CD4-positive, alpha-beta T cell treated with Interleukin-6 at 100 ng/mL for 8 hours (primary cell): Measurements from ENCODE around the gene RIOK2.
"Not testable (repeated sequence)": the region's sequence is repeated elsewhere in the genome, so short reads cannot be mapped to it uniquely, and the experiment has no call there.

Experiments used
- DNase-seq: peaks from one replicate; pipeline ENCODE4 v3.0.0-alpha.2; 2020; ENCODE audit warnings: mixed read lengths, low spot score

RIOK2 gene

DNA sequence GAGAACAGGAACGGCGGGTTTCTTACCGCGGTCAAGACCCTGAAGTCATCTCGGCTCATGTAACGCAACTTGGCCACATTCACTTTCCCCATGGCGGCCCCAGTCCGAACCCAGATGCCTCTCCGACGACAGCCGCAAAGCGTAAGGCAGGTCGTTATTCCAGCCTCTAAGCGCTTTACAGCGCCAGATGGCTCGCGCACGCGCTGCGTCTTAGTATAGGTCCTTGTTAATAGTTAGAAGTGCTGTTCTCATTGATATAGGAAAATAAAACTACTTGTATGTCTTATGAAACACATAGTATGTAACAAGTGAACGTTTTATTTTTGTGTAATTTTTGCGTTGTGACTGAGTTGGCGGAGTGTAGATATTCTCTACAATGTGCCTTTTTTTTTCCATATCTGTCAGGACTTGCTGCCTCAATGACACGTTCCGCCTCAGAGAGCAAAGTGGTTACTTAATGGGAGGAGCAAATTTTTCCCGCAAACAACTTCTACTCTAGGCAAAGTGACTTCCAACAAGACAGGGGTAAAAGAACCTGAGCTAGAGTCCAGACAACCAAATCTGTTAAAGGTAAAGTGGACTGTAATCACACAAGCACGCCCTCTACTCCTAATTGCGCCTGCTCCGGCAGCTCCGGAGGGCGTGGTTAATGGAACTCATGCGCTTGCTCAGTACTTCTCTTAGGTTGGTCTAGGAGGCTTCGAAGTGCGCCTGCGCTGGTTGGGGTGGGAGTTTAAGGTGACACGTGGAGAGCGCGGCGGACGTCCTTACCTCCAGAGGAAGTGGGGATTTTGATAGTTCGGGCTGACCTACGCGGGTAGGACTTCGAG lies at the start of gene RIOK2:
RIOK2 (minus strand) TSS at position 148 of the 830 bp plus-strand sequence; CDS start at position 92, 56 bp downstream.
- DNase-seq: peak; percentile 95

DNA sequence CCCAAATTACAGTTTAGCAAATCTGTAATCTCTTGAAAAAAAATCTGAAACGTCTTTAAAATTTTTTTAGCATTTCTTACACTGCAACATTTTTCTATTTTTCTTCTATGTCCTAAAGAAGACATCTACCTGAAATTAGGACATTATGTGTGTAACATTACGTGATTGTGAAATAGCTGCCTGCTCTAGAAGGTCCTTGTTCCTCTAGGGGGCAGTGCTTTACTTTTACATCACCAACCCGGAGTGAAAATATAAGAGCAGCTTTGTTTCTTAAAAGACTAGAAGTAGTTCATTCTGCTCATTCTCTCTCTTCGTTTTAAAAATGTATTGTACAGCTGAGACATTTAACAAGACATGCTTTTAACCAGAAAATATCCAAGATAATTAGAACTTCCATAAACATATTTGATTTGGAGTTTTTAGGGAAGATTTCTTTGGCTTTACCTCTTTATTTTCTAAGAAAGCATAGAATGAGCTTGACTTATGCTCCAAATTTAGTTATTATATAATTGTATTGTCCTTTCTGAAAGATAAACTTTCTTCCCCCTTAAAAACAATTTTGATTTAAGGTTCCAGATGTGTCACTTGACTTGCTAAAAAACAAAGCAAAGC lies 48.1 kb upstream of the RIOK2 start:
- peak; percentile 38 for DNase-seq

DNA sequence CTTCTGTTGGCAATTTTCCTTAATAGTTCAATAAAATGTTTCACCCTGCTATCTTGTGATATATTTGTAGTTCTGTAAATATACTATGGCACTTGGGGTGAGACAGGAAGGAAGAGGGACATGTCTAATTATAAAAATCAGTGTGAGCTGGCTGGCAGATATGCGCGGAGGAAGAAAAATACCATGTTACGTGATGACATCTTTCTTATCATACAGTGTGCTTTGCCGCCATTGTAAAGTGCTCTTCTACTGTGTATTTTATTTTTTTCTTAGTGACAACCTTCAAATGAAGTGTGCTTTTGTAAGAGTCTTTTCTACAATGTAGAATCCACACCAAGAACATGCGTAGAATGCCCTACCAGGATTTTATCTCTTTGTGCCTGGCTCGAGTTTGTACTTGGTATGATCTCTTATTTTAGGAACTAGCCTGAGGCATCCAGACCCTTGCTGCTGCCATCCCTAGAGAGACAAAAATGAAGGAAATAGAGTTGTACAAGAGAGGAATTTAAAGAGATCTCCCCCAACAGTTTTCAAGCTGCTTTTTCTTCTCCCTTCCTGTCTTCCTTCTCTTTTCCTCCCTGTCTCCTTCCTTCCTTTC lies 46.7 kb upstream of the RIOK2 start:
- no peak for DNase-seq

DNA sequence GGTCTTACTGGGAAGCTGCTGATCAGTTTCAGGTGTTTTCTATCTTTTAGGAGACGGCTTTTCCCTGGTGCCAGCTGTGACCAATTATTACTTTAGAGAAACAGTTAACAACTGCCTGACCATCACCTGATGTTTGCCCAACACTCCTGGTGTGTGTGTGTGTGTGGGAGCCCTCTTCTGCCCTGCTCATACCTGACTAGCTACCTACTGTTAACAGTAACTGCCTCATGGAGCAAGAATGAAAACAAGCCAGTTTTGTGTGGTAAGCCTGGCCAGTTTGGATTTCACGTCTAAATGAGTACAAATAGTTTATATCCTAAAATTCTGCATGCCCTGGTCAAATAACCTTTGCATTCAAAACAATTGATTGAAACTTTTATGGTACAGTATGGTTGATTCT lies 46.1 kb upstream of the RIOK2 start:
- DNase-seq: no peak

DNA sequence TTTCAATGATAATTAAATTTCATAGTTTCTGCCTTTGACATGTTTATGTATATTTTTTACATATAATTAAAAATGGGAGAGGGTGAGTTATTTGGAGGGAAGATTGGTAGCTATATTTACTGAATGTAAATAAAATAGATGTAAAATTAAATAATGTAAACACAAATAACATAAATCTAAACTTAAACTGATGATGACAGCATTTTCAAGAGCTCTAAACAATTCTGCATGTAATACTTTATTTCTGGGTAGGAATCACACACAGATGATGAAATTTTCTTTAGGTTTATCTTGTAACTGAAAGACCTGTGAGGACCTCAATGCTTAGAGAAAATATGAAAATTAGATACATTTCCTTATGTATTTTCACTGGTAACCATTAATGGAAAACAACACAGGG lies 42.2 kb upstream of the RIOK2 start:
- DNase-seq: no peak

DNA sequence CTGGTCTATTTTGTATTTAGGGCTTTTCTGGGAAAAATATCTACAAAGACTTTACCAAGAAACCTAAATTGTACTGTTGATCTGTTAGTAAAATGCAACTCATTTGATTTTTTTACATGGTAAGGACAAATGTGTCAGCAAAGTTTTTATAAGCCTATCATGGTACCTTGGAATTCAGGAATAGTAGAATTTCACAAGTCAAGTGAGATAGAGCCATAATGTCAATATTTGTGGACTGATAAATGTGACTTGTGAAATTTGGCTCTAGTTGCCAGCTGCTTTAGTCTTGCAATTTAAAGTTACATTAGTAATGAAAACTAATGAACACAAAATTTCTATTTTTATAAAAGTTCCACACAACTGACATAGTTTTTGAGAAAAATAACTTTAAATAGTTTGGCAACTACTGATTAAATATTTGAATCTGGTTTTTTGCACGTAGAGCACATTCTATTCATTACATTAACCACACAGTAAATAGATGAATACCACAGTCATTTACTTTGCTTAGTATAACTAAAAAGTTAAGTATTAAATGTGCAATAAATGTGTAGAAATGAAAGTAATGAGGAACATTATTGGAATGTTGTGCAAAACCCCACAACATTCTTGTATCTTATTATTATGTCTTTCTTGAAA lies 41.2 kb upstream of the RIOK2 start:
- DNase-seq: no peak

DNA sequence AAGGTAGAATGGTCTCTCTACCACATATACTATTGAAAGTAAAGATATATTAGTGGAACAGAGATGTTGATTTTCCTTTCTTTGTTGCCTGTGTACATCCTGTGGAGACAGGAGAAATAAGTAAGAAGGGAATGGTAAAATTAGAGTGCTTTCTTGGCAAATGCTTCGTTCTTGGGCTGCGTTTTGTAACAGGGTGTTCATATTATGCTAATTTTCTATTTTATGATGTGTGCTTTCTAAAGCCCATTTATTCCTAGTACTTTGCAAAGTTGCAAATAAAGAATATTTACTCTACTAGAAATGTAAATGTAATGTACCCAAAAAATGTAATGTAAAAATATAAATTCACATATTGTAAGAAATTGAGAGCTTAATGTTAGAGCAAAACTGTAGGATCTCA lies 40.5 kb upstream of the RIOK2 start:
- no peak for DNase-seq

DNA sequence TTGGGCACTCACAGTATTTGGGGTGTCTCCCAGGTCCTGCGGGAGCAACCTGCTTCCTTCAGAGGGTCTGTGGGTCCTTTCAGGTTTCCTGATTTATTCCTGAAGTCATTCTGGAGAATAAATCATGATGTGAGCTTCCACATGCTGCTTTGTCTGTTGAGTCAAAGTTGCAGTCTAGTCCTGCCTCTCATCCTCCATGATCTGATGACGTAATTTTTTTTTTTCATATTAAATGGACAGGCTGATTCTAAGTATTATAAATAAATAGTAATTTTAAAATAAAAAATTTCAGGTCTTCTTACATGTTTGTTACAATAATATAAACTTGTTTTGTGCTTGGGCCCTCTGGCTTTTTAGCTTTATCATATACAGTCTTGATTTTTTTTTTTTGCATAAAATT lies 26.3 kb upstream of the RIOK2 start:
- DNase-seq: no peak

DNA sequence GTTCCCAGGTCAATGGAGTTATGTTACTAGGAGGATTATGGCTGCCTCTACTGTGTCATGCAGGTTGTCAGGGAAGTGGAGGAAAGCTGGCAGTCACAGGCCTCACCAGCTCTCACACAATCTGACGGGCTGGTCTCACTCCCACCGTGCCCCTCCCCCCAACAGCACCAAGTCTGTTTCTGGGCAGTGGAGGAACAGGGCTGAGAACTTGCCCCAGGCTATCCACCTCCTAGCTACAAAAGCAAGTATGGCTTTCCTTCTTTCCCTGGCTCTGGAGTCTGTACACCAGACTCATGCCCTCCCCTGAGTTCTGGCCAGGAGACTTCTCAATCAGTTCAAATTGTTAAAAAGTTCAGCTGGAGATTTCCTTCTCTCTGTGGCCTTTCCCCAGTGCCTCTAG lies 25.7 kb upstream of the RIOK2 start:
- no peak for DNase-seq

DNA sequence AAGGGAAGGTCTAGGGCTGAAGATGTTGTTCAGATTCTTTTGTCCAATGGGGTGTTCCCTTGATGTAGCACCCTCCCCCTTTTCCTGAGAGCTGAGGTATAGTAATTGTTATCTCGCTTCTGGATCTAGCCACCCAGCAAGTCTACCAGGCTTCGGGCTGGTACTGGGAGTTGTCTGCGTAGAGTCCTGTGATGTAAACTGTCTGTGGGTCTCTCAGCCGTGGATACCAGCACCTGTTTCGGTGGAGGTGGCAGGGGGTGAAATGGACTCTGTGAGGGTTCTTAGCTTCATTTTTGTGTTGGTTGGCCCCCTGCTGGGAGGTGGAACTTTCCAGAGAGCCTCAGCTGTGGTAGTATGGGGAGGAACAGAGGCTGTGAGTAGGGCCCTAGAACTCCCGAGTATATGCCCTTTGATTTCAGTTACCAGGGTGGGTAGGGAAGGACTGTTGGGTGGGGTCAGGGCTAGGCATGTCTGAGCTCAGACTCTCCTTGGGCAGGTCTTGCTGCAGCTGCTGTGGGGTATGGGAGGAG lies 25.2 kb upstream of the RIOK2 start:
- DNase-seq: no peak

DNA sequence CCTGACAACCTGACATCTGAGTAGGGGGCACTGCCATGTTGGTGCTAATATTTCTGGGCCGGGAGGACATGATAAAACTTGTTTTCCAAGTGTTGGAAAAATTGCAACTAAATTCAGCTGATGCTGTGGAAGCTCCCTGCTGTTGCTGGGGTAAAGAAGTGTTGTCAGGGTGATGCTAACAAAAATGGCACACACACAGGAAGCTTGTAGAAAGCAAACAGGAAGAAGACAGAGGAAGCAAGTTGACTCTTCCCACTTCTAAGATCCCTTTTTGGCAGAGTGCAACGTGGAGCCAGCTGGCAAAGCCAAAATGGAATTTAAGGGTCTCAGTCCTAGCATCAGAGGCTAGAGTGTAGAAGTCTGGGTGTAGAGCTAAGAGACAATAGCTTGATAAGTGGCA lies 11.3 kb upstream of the RIOK2 start:
- DNase-seq: no peak

DNA sequence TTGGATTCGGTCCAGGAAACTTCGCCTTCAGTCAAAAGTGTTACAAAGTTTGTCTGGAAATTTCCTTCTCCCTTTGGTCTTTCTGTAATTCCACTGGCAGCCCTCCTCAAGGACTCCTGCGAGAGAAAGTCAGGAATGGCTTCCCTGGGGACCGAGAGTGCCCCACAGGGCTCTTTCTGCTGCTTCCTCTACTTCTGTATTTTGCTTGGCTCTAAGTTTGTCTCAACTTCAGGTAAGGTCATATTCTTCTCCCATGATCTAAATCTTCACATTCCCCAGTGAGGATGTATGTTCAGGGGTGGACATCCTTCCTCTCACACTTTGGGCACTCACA lies 10.3 kb upstream of the RIOK2 start:
- DNase-seq: no peak

DNA sequence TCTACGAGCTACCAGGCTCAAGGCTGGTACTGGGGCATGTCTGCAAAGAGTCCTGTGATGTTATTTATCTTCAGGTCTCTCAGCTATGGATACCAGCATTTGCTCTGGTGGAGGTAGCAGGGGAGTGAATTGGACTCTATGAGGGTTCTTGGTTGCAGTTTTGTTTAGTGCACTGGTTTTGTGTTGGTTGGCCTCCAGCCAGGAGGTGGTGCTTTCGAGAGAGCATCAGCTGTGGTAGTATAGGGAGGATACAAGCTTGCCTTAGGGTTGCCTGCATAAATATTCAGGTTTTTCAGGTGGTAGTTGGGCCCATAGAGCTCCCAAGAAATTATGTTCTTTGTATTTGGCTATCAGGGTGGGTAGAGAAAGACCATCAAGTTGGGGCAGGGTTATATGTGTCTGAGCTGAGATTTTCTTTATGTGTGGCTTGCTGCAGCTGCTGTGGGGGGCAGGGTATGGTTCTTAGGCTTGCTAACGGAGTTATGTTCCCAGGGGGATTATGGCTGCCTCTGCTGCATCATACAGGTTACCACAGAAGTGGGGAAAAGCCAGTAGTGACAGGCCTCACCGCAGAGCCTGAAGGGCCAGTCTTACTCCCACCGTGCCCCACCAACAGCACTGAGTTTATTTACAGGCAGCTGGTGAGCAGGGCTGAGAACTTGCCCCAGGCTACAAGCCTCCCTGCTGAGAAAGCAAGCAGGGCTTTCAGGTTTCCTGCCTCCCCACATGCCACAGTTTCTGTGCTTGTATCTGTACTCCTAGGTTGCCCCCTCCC lies 9.7 kb upstream of the RIOK2 start:
- no peak for DNase-seq

DNA sequence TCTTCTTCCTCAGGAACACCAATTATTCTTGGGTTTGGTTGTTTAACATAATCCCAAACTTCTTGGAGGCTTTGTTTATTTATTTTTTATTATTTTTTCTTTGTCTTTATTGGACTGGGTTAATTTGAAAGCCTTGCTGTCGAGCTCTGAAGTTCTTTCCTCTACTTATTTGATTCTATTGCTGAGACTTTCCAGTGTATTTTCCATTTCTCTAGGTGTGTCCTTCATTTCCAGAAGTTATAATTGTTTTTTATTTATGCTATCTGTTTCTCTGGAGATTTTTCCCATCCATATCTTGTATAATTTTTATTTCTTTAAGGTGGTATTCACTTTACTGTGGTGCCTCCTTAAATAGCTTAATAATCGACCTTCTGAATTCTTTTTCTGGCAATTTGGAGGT lies 8.8 kb upstream of the RIOK2 start:
- no peak for DNase-seq

DNA sequence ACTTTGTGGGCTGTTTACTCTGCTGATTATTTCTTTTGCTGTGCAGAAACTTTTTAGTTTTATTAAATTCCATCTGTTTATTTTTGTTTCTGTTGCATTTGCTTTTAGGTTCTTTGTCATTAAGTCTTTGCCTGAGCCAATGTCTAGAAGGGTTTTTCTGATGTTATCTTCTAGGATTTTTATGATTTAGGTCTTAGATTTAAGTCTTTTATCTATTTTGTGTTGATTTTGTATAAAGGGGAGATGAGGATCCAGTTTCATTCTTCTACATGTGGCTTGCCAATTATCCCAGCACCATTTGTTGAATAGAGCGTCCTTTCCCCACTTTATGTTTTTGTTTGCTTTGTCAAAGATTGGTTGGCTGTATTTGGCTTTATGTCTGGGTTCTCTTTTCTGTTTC lies 6.5 kb upstream of the RIOK2 start:
- not testable (repeated sequence) for DNase-seq

DNA sequence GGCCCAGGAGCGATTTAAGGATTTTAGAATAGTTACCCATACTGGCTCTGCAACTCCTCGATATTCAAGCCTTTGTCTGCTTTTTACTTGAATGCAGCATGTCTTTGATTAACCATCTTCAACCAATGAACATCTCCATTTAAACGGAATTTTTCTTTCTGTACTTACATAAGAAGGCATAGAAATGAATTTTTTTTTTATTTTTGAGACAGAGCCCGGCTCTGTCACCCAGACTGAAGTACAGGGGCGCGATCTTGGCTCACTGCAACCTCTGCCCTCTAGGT lies 825 bp upstream of the RIOK2 start:
- no peak for DNase-seq

DNA sequence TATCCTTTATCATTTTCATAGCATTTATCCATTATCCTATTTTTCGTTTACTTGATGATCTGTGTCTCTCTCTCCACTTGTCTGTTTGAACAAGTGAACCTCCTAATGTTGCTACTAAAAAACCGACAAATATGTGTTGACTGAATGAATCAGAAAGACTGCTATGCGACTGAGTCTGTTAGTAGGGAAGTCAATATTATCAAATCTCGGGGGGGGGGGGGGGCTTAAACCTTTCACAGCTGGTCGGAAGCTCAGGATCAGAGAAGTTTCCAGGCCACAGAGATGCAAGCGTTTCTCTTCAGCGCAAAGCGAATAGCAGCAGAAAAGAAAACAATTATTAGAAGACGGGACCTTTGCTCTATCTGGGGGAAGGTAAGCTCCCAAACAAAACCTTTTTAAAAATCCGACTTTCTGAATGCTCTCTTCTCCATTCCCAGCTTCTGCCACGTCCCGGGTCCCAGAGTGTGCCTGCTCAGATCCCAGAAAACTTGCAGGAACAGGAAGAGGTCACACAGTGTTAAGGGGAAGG lies 412 bp downstream of the RIOK2 start:
- DNase-seq: no peak

DNA sequence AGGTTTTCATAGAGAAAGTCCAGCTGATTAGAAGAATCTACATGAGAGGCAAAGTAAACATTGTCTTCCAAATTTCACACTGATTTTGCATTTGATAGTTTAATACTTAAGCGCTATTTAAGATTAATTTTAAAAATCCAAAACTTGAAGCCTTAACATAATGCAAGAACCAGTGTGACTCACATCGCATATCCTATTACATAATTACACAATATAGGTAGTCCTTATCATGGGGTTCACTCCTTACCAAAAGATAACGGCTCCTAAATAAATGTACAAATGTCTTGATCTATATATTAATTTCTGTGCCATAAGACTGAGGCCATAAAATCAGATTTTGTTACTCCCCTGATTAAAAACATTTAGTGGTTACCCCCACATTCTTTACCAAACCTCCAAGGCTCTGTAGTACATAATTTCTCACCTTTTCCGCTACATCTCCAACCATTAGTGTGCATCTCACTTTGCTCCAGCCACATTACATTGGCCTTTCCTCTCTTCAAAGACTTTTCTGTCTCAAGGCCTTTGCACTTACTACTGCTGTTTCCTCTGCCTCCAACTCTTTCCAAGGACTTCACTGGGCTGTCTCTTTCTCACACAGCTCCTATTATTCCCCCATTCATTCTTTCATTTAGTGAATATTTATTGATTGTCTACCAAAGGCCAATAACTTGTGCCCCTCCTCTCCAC lies 1.0 kb downstream of the RIOK2 start:
- no peak for DNase-seq

DNA sequence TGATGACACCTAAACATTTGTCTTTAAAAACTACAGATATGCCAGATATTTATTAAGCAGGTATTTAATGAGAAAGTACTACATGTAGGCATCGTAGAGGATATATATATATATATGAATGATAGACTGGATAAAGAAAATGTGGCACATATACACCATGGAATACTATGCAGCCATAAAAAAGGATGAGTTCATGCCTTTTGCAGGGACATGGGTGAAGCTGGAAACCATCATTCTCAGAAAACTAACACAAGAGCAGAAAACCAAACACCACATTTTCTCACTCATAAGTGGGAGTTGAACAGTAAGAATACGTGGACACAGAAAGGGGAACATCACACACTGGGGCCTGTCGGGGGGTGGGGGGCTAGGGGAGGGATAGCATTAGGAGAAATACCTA lies 3.6 kb downstream of the RIOK2 start:
- DNase-seq: not testable (repeated sequence)

DNA sequence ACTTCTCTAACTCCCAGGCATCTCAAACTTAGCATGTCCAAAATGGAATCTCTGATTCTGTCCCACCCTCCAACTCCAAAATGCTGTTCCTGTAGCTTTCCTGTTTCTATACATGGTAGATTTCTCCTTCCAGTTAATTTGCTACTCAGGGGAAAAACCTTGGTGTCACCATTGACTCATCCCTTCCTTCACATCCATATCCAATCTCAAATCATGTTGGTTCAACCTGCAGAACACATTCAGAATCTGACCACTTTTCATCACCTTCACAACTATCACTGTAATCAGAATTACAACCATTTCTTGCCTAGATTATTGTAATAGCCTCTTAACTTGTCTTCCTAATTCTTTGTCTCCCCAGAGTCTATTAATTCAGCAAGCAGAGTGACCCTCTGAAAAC lies 10.8 kb downstream of the RIOK2 start:
- no peak for DNase-seq

DNA sequence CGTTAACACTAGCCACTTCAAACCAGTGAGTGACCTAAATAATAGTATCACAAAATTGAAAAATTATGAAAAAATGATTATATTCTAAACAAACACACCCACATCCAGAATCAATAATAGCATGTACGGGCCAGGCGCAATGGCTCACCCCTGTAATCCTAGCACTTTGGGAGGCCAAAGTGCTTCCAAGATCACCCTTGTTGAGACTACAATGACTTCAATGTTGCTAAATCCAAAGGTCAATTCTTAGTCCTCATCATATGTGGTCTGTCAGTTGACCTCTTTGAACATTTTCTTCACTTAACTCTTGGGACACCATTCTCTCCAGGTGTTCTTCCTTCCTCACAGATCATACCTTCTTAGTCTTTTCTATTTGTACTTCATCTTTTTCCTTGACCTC lies 11.3 kb downstream of the RIOK2 start:
- DNase-seq: no peak
